ENCODE data around the gene PISD.

The PISD gene

DNA sequence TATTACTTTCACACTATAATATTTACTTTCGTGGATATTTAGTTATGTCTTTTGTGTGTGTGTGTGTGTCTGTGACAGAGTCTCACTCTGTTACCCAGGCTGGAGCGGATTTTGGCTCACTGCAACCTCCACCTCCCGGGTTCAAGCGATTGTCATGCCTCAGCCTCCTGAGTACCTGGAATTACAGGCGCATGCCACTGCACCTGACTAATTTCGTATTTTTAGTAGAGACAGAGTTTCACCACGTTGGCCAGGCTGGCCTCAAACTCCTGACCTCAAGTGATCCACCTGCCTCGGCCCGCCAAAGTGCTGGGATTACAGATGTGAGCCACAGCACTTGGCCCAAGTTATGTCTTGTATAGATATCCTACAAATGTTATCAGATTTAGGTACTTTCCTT lies 9.9 kb downstream of the PISD start:
- no peak for DNase-seq

DNA sequence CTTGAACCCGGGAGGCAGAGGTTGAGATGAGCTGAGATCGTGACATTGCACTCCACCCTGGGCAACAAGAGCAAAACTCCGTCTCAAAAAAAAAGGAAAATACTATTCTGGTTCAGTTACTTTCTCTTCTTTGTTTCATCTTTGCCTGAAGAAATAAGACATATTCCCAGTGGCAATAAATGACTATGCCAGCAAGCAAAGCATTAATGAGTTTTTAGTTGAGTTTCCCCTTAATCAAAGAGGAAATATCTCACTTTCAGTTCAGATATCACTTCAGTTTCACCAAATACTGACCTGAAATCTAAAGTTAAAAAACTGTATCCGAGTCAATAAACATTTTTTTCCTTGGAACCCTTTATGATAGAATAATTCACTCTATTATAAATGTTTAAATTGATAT lies 10.4 kb downstream of the PISD start:
- no peak for DNase-seq

DNA sequence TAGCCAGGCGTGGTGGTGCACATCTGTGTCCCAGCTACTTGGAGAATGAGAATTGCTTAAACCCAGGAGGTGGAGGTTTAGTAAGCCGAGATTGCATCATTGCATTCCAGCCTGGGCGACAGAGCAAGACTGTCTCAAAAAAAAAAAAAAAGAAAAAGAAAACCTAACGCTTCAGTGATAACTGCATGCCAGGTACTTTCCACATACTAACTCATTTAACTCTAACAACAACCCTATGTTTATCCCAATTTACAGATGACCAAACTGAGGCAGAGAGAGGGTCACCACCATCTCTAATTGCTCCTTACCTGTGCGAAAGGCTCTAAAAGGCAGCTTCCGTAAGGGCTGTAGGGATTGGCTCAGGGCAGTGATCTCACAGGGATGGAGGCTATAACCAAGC lies 11.6 kb downstream of the PISD start:
- DNase-seq: no peak

DNA sequence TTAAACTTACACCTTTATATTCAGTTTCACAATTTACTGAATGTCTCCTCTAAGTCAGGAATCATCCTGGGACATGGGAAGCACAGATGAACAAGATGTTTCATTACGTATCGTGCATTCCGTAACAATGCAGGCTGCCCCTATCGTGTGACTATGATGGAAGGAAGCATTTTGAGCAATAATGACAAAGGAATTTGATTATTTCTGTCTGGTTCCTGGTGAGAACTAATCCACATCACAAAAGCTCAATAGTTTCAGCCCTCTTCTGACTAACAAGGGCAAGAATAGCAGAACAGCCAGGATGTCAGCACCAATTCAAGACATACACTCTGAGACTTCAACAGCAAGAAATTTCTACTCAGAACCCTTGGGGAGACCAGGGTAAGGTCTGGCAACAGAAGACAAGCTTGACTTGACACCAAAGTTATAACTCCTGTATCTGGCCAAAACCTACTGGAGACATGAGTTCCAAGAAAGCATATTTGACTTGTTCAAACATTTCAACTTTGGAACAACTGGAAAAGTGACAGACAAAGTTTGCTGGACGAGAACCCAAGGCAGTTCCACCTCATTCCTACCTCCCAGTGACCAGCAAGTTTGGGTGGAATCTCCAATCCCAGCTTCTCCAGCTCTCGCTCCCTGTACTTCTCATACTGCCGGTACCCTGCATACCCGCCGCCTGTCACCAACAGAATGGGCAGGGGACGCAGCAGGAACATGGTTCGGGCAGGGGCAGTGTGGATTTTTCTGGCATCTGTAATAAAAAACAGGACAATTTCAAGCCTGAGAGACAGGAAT lies 14.3 kb downstream of the PISD start:
- DNase-seq: no peak

DNA sequence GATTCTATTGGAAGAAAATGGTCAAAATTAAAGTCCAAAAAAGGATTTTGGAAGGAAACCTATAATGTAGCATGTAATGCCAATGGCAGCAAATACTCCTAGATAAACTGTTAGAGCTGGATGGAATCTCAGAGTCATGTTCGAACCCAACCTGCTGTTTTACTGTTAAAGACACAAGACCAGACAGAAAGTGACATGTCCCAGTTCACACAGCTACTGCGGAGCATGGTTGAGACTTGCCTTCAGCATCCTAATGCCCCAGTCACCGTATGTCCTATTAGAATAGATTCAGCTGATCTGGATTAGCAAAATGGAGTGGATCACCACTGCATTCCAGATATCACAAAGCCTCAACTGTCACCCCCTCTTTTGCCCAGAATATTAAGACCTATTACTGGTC lies 14.9 kb downstream of the PISD start:
- no peak for DNase-seq

DNA sequence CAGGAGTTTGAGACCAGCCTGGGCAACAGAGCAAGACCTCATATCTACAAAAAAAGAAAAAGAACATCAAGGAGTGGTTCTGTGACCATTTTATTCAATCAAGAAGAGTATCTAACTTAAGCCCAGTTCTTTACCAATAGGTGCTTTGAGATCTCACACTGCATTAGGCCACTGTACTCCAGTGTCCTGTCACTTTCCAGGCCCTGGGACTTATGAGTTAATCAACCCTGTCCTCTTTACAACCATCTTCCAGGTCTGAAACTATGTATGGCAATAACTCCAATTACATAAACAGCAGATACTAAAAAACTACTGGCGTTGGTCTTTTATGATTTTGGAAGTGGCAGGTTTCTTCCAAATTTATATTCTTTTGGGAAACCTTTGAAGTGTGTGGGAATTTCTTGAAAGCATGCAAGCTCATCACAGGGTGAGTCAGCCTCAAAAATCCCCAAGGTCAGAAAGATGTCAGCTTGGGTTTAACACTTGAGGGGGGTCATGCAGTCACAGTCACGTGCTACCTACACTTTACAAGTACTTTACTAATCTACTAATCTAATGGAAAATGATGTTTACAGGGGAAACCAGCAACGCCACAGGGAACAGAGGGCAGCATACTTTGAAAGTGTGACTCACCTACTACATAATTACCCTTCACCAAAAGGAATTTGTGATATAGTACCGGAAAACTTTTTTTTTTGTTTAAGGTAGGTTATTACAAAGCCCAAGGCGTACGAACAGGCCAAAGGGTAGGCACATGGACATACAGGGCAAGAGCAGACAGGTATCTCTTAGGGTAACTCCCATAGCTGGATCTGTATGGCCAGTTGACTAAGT lies 15.6 kb downstream of the PISD start:
- DNase-seq: peak; percentile 36

DNA sequence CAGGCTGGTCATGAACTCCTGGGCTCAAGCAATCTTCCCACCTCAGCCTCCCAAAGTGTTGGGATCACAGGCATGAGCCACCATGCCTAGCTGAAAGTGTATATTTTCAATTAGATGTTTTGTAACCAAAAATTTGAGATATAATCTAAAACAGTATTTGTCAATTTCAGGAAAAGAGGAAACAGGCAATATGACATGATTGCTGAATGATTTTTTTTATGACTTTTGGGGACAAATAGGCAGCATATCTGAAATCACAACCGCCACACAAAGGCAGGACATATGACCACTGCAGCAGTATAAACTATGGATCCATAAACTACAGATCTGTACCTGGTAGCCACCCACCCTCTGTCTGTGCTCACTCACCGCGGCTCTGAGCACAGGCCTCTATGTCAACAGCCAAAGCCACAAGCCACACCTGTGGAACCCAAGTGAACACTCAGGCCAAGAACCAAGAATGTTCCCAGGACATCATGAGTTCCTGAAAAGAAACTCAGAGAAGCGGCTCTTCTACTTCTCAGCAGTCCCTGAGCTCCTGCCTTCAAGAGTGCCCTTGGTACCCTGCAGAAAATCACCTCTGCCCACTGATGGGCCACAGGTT lies 22.5 kb downstream of the PISD start:
- DNase-seq: no peak

DNA sequence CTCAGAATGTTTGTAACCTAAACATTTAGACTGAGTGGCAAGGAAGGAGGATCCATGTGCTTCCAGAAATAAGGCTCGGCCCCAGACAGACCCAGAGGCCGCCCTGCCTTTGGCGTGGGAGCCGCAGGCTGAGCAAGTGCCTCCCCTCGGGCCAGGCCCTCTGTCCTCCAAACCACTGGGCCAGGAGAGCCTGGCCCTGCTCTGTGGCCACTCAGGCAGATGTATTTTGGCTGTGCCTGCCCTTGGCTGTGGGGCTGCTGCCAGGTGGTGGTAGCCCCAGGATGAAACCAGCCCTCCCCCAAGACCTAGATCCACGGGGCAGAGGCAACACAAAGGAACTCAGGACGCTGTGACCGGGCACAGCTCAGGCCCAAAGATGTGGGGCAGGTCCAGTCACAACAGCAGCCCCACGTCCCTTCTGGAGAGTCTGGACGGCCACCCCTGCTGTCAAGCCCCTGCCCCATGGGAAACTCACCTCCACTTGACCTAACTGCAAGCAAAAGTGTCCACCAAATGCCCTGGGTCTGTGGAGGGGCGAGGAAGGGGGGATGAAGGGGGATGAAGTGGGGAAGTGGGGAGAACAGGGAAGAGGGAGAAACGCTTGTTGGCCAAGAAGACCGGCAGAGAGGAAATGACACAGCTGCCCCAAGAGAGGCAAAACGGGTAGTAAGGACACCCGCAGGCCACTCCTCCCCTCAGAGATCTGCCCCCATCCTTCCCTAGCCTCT lies 24.0 kb downstream of the PISD start:
- DNase-seq: no peak

DNA sequence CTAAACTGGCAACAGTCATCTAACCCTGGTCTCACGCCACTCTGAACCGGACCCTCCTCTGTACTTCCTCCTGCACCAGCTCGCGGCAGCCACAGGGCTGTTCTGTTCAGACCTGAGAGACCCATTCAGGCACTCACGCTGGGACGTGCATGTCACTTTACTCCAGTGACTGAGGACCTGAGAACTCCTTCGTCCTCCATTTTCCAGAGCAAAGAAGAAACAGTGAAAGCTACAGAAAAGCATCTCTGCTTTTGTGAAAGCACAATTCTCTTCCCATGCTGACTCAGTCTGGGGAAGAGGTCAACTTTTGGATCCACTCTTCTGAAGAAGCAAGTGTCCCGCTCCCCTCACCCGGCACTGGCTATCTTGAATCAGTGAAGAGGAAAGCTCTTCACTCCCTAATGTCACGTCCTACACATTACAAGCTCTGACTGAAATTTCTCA lies 24.5 kb downstream of the PISD start:
- no peak for DNase-seq

DNA sequence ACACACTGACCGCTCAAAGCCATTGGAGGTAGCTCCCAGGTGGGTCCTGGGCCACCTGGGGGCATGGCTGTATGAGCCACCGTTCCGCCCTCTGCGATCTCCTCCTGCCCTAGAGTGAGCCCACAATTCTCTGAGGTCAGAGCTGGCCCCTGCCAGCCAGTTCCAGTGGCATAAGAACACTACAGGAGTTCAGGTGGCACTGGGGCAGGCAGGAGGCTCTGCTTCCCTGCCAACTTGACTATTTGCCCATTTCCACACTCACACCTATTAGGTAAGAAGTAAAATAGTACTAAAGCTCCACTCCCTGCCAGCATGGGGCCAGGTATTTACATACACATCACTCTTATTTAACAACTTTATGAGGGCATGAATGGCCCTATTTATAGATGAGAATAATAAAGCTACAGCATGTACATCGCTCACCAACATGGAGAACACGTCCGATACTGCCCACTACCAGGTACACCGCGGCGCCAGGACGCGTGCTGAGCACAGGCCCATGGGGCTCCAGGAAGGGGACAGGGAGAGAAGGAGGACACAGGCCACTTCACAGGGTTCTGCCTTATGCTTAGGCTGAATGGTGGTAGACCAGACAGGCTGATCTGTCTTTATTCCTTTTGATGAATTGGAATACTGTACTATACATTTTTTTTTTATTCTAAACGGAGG lies 26.2 kb downstream of the PISD start:
- DNase-seq: no peak

DNA sequence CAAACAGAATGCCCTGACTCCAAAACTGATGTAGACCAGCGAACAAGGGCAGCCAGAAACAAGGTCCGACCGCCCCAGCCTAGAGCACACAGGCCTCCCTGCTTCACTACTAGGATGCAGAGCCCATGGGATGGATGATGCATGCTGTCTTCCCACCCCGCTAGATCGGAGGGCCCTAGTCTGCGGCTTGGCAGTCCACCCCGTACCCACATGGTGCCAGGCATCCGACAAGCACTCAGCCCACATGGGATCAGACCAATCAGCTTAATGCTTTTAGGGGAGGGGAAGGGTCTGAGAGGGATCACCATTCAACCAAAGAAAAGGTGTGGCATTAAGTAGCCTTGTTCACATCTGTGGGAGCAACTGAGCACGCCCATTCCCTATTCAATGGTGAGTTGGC lies 30.6 kb downstream of the PISD start:
- no peak for DNase-seq

DNA sequence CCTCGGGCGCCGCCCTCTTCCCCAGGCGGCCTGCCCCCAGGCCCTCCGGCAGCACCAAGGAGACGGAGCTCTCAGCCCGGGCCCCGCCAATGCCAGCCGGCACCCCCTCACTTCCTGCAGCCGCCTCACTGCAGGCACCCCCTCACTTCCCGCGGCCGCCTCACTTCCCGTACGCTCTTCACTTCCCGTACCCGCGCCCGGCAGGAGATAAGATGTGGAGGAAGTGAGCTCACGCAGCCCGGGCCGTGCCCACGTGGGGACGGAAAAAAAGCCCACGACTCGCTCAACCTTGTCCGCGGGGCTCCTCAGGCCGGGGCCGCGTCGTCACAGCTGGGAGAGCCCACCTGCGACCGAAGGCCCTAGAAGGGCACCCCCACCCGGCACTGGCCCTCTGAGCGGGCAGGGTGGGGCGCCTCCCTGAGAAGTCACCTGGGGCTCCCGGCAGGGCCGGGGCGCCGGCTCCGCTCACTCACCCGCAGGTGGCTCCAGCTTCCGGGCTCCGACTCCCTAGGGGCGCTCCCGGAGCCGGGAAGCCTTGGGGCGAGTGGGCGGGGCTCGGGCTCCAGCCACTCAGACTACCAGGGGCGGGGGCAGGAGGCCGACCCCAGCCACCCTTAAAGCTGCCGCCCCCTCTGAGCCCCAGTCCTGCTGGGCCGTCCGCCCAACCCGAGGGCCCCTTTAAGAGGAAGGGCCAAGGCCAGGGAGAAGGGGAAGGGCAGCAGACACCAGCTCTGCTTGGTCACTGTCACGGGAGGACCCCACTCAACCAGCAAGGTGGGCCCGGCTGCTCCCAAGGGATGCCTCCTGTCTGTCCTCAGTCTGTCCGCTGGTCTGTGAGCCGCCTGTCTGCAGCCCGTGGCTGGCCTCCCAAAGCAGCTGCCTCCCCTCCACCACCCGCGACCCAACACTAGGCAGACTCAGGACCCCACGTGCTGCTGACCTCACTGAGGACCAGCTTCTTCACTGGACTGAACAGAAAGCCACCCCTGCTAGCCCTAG lies 31.4 kb downstream of the PISD start:
- peak; percentile 87 for DNase-seq

DNA sequence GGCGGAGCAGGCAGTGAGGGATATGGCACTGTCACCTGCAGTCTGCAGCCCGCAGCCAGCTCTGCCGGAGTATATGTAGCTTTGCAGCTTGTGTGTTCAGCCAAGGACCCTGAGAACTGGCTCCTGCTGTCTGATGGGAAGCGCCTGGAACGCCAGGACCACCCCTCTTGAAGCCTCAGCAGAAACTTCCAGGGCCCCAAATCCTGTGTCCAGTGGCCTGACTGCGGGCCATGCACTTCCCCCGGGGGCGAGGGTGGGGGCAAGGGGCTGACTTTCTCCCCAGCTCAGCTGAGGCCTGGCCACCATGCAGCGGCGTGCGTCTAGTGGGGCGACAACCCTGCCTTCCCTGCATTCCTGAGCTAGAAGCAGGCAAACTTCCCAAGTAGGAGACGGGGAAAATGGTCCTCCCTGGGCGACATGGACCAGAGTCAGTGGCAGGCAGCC lies 32.3 kb downstream of the PISD start:
- DNase-seq: no peak

DNA sequence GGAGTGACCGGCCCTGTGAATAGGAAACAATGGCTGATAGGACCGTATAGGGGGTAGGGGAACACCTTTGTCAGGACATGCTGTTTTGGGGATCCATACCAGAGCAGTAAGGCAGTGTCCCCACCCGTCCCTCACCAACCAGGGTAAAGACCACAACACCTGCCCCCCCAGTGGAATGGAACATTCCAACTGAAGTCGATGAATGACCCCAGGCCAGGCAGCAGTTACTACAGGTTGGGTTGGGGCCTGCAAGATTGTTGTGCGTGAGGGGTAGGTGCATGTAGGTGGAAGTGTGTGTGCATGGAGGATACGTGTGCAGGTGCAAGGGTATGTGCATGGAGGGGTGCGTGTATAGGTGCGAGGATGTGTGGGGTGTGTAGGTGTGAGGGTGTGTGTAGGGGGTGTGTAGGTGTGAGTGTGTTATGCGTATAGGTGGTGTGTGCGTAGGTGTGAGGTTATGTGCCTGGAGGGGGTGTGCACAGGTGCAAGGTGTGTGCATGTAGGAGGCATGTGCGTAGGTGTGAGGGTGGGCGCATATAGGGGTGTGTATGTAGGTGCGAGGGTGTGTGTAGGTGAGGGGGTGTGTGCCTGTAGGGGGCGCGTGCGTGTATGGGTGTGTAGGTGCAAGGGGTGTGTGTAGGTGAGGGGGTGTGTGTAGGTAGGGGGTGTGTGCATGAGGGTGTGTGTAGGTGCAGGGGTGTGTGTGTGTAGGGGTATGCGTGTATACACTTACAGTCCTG lies 32.9 kb downstream of the PISD start:
- DNase-seq: no peak

DNA sequence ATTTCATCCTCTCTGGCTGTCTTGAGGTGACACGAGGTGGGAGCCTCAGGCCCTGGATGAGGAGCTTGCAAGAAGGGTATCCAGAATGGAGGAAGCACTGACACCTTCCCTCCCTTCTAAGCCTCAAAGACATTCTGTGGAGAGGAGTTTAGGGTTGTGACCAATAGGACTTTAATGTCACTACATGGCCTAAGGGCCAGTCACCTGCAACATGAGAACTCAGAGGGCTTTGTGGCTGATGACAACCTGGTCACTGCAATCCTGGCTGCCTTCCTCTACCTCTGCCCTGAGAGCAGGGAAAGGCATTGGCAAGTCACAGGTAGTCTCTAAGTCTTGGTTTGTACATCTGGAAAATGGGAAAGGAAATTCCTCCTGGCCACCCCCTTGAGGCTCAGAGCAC lies 33.7 kb downstream of the PISD start:
- DNase-seq: no peak

DNA sequence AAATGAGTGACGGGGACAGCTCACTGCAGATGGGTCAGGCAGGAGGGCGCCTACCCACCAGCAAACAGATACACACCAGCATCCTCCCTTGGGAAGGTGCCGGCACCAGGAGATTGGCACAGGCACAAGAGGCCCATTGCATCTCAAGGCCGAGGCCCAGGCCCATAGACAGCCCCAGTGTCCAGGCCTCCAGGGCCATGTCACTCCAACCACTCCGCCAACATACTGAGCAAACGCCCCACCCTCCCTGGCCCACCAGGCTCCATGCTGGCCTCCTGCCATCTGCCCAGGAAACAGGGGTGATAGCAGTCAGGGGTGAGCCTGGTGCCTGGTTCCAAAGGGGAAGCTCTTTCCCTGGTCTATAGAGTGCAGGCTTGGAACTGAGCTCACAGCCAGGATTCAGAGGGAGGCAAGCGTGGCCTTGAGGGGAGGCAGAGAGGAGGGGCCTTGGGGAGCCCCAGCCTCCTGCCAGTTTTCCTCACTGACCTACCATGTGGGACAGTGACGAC lies 34.7 kb downstream of the PISD start:
- DNase-seq: no peak

DNA sequence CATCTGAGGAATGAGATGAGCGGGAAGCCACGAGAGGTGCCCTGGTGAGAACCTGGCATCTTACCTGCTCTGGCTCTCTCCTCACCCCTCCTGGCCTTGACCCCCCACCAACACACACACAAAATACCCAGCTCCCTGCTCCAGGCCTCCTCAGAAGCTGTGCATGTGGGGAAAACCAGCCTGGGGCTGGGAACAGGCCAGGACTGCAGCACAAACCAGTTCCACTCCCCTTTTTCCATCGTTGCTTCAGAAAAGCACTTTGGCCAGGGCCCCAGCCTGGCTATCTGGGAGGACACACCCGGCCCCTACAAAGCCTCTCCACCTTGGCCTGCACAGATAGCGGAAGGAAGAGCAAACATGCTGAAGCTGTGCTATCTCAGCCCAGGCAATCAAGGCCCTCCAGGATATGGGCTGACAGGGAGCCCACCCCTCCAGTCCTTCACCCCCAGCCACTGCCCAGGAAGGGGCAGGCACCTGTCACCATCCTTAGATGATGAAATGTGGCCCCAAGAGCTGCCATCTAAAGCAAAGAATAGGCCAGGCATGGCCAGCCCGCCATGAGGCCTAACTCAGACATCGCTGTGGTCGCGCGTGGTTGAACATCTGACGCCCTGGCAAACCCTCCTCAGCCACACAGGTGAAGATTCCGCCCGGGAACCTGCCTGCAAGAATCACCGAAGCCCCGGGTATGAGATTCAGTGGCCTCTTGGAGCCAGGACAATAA lies 35.4 kb downstream of the PISD start:
- no peak for DNase-seq

DNA sequence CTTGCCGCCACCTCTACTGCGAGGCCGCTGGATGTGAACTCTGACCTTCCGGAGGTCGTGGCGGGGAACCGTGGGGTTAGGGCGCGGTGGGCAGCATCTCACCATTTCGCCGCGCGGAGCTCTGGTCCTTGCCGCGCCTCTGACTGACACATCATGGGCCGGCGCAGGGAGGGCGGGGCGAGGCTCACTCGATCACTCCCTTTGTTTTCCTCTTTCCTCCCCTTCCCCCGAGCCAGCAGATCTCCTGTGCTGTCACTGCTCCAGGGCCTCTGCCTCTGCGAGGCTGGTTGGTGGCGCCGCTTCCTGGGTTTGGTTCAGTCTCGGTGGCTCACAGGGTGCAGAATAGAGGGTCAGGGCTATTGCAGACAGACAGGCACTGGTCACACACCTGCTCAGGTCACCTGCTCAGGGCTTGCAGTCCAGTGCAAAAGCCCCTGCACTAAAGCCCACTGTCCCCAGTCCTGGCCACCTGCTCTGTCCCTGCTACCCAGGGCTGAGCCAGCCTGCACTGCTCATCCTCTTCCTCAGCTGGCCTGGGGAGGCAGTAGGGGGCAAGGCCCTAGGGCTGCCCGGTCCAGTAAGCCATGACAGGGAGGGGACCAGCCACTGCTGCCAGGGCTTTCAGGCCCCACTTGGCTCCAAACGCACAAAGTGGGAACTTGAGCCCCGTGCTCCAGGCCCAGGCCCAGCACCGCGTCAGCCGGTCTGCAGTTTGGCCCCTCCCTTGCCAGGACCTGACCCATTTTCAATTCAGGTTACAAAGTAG lies 36.2 kb downstream of the PISD start:
- no peak for DNase-seq

DNA sequence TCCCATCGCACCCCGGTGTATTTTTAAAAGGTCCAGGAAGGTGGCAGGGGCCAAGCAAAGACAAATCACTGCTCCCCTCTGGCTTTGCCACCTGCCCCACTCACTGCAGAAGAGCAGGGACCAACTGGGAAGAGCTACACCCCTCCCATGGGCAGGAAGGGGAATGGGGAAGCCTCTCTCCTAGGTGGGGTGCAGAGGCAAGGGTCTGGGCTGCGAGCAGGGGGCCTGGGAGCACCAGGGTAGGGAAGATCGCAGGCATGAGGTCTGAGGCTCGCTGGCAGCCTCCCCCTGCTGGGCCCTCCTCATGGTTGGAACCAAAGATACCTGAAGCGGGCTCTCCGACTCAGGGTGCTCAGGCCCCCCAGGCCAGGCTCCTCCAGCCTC lies 36.8 kb downstream of the PISD start:
- DNase-seq: no peak

All from activated naive CD4-positive, alpha-beta T cell treated with anti-CD3 and anti-CD28 coated beads, Interleukin-2, amount 50 U/mL, for 16 hours (primary cell).